ENCODE results near the gene DRGX. TPM values are rescaled to one million over a fixed set of nuclear protein-coding genes. Genes with fewer than 3 reads are reported as not detected.

The DRGX gene
- total RNA-seq, 4 donors from 2014 or later, result 1.2 TPM; not detected in 3

- Histone ChIP-seq H3K4me3 (no peak overlapping the region), H3K9me3 (peaks cover 7% of the 10 kb centered on the region), H3K36me3 (no peaks in the 10 kb centered on the region), H3K27me3 (no peaks in the 10 kb centered on the region), H3K4me1 (peaks cover 3% of the 10 kb centered on the region), H3K27ac (no peak overlapping the region)
- no peak for DNase-seq (ENCODE audit: low spot score in 2 of 2)
- 96% methylated on average over 4 of the region's 4 CpGs for WGBS
- TF ChIP-seq POLR2AphosphoS5 (IDR thresholded peaks at IDR 0.05) (no peak), POLR2A (IDR thresholded peaks at IDR 0.05) (no peak), EP300 (IDR thresholded peaks at IDR 0.05) (no peak)
- TF ChIP-seq, protein P1, sequence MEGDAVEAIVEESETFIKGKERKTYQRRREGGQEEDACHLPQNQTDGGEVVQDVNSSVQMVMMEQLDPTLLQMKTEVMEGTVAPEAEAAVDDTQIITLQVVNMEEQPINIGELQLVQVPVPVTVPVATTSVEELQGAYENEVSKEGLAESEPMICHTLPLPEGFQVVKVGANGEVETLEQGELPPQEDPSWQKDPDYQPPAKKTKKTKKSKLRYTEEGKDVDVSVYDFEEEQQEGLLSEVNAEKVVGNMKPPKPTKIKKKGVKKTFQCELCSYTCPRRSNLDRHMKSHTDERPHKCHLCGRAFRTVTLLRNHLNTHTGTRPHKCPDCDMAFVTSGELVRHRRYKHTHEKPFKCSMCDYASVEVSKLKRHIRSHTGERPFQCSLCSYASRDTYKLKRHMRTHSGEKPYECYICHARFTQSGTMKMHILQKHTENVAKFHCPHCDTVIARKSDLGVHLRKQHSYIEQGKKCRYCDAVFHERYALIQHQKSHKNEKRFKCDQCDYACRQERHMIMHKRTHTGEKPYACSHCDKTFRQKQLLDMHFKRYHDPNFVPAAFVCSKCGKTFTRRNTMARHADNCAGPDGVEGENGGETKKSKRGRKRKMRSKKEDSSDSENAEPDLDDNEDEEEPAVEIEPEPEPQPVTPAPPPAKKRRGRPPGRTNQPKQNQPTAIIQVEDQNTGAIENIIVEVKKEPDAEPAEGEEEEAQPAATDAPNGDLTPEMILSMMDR (IDR thresholded peaks at IDR 0.05), result no peak
These were observed 48.5 kb downstream of the DRGX start for GRCh38 chr10:49347342-49347741.

GRCh38 chr10:49344840-49345239 lies 51.0 kb downstream of the DRGX start:
- Histone ChIP-seq H3K36me3 (no peaks in the 10 kb centered on the region), H3K27me3 (no peaks in the 10 kb centered on the region), H3K27ac (no peak overlapping the region), H3K9me3 (no peaks in the 10 kb centered on the region), H3K4me3 (no peak overlapping the region), H3K4me1 (no peaks in the 10 kb centered on the region)
- 72% methylated on average over 2 of the region's 2 CpGs for WGBS
- TF ChIP-seq POLR2A (IDR thresholded peaks at IDR 0.05) (no peak), POLR2AphosphoS5 (IDR thresholded peaks at IDR 0.05) (no peak), EP300 (IDR thresholded peaks at IDR 0.05) (no peak)
- TF ChIP-seq, protein P1 (IDR thresholded peaks at IDR 0.05), result no peak
- no peak for DNase-seq (ENCODE audit: low spot score in 2 of 2)

- Histone ChIP-seq H3K4me1 (no peaks in the 10 kb centered on the region), H3K36me3 (no peaks in the 10 kb centered on the region), H3K4me3 (no peak overlapping the region), H3K9me3 (no peaks in the 10 kb centered on the region), H3K27ac (no peak overlapping the region), H3K27me3 (no peaks in the 10 kb centered on the region)
- no peak for DNase-seq (ENCODE audit: low spot score in 2 of 2)
- WGBS, result 78% methylated on average over 1 of the region's 1 CpG
- TF ChIP-seq, protein P1 (IDR thresholded peaks at IDR 0.05), result no peak
- no peak for TF ChIP-seq POLR2A (IDR thresholded peaks at IDR 0.05)
- no peak for TF ChIP-seq EP300 (IDR thresholded peaks at IDR 0.05)
- no peak for TF ChIP-seq POLR2AphosphoS5 (IDR thresholded peaks at IDR 0.05)
These were observed 57.3 kb downstream of the DRGX start for GRCh38 chr10:49338604-49339003.

GRCh38 chr10:49335364-49335972 lies 60.4 kb downstream of the DRGX start:
- no peaks in the 10 kb centered on the region for H3K9me3 ChIP-seq
- TF ChIP-seq EP300 (IDR thresholded peaks at IDR 0.05) (no peak), POLR2A (IDR thresholded peaks at IDR 0.05) (no peak), POLR2AphosphoS5 (IDR thresholded peaks at IDR 0.05) (no peak)
- TF ChIP-seq, protein P1 (IDR thresholded peaks at IDR 0.05), result no peak
- no peaks in the 10 kb centered on the region for H3K27me3 ChIP-seq
- H3K27ac ChIP-seq, result no peak overlapping the region
- no peaks in the 10 kb centered on the region for H3K4me1 ChIP-seq
- WGBS, result 75% methylated on average over 1 of the region's 1 CpG
- no peak overlapping the region for H3K4me3 ChIP-seq
- no peaks in the 10 kb centered on the region for H3K36me3 ChIP-seq
- DNase-seq (ENCODE audit: low spot score in 2 of 2), result no peak

DNA sequence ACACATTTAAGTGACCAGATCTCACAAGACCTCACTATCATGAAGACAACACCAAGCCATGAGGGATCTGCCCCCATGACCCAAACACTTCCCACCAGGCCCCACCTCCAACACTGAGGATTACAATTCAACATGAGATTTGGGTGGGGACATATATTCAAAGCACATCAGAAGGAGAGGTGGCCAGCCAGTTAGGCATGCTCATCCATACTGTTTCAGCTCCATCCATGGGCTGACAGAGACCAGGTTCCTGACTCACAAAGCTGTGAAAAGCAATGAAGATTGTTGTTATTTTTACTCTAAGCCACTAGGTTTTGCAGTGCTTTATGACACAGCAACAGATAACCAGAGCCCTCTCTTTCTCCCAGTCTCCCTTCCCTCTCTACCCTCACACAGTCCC lies 60.9 kb downstream of the DRGX start:
- no peaks in the 10 kb centered on the region for H3K36me3 ChIP-seq
- TF ChIP-seq, protein P1 (IDR thresholded peaks at IDR 0.05), result no peak
- TF ChIP-seq POLR2AphosphoS5 (IDR thresholded peaks at IDR 0.05) (no peak), POLR2A (IDR thresholded peaks at IDR 0.05) (no peak), EP300 (IDR thresholded peaks at IDR 0.05) (no peak)
- no peak overlapping the region for H3K27ac ChIP-seq

More for the DNA sequence above, 60.9 kb downstream of the DRGX start:
- H3K9me3 ChIP-seq, result no peaks in the 10 kb centered on the region
- no peak for DNase-seq (ENCODE audit: low spot score in 2 of 2)
- no peaks in the 10 kb centered on the region for H3K4me1 ChIP-seq
- no peak overlapping the region for H3K4me3 ChIP-seq
- no peaks in the 10 kb centered on the region for H3K27me3 ChIP-seq
